ENCODE measurements around the gene C18orf63.

Gene C18orf63

DNA sequence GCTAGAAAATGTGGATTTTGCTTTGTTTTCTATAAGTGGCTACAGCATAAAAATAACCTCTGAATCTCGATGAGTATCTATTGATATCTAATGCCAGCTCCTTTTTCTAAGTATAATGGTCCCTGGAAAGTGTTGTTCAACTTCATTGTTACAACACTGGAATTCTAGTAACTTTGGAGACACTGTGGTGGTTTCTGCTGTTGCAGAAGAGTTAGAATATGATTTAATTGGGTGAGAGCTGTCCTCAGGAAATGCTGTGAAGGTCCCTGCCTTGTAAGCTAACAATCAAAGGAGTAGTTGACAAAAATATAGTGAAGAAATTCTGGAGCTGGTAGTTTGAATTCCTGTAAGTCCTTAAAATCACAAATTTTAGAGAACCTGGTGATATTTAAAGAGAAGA lies 62.1 kb downstream of the C18orf63 start:
- DNase-seq (ENCODE audit: low read depth) = no peak

DNA sequence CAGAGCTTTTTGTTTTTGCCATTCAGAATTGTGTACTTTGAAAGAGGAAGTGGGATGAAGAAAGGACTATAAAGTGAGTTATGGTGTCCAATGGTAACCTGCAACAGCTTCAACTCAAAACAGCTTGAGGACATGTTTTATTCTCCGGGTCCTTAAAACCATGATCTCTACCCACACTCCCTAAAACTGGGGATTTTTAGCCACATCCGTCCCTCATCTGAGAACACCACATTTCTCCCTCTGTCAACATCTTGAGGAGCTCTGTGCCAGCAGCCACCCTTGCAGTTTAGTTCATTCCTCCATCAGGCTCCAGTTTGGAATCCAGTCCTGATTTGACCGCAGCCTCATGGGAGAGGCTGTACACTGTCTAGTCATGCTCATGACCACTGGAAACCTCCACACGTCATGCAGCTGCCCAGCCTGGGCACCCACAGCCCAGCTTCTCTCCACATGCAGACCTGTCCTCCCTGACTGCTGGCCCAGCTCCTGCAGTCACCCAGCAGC lies 62.6 kb downstream of the C18orf63 start:
- DNase-seq (ENCODE audit: low read depth) = no peak

DNA sequence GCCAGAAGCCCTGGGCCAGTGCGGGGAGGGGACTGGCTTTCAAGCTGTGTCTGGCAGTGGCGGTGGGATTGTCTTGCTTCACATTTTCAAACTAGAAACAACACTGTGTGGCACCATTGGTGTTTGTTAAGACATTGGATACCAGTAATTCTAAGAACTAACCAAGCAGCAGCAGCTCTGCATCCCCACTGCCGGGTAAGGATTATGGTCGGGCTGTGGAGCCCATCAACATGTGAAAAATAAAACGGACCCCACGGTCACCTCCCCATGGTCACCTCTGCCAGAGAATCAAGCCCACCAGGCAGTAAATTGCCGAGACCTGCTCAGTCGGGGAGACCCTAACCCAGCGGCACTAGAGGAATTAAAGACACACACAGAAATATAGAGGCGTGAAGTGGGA lies 65.3 kb downstream of the C18orf63 start:
- DNase-seq (ENCODE audit: low read depth) = no peak

DNA sequence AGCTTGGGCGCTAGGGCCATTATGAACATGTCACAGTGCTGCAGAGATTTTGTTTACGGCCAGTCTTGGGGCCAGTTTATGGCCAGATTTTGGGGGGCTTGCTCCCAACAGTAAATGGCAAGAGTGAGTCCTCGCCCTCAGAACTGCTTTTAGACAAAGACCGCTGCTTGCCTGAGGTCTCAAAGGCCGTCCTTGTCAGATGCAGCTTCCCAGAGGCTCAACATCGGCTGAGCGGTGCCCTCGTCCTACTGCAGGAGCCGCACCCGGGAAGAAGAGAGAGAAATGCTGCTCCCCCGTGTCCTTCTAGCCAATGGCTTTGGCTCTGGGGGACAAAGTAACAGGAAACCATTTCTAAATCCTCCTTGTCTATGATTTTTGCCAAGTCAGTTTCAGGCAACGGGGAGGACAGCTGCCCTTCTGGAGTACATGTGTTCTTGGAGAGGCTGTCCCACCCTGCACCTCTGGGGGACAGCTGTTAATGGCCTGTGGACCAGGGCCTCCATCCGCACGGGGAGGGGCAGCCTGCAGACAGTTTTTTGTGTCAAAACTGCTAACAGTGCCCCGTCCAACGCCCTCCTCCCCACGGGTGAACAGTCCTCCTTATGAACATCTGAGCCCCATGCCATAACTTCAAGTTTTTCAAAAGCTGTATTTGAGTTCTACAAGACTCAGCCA lies 66.1 kb downstream of the C18orf63 start:
- no peak for DNase-seq (ENCODE audit: low read depth)

DNA sequence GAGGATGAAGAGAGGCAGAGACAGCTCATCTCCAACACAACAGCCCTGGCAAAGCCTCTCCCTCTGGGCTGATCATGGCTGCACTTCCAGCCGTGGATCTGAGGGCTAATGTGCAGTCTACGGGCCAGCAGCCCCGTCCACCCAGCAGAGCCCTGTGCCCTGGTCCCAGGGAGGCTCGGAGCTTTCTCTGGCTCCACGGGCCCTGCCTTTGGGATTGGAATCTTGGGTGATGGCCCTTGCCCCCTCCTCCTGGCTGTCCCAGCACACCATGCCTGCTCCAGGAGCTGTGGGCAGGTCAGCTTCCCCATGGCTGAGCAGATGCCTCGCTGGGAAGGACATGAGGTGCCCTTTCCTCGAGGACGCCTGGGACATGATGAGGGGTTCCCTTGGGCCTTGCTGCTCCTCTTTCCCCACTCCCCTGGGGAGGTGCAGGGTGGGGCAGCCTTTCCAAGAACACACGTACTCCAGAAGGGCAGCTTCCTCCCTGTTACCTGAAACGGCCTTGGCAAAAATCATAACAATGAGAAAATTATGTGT lies 66.9 kb downstream of the C18orf63 start:
- no peak for DNase-seq (ENCODE audit: low read depth)

DNA sequence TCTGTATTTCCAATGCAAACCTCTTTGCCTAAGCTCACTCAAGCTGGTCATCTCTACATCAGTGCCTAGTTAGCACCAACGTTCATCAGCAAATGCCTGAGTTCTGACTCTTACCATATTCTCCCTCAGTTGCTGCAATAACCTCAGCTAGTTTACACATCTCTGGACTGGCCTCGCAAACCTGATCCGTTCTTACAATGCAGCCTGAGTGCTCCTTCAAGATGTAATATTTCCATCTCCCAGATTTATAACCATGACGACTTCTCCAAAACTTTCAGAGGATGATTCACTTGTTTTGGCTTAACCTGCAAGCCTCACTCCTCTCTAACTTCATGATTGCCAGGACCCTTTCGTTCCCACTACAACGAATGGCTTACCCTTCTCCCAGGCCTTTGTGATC lies 71.7 kb downstream of the C18orf63 start:
- no peak for DNase-seq (ENCODE audit: low read depth)

DNA sequence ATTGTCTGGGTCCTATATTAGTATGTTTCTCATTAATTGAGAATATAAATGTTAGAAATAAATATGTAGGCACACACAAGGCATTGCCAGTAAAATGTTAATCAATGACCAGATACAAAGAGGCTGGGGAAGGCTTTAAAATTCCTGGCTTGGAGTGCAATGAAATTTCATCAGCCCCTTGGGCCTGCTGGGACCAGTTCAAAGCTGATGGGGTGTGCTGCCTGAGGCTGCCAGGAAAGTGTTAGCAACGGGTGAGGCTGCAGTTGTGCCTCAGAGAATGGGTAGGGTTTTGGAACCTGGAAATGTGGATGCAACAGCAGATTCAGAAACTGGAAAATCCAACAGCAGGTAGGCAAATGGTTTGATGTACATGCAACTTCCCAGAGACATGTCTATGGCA lies 72.6 kb downstream of the C18orf63 start:
- no peak for DNase-seq (ENCODE audit: low read depth)

DNA sequence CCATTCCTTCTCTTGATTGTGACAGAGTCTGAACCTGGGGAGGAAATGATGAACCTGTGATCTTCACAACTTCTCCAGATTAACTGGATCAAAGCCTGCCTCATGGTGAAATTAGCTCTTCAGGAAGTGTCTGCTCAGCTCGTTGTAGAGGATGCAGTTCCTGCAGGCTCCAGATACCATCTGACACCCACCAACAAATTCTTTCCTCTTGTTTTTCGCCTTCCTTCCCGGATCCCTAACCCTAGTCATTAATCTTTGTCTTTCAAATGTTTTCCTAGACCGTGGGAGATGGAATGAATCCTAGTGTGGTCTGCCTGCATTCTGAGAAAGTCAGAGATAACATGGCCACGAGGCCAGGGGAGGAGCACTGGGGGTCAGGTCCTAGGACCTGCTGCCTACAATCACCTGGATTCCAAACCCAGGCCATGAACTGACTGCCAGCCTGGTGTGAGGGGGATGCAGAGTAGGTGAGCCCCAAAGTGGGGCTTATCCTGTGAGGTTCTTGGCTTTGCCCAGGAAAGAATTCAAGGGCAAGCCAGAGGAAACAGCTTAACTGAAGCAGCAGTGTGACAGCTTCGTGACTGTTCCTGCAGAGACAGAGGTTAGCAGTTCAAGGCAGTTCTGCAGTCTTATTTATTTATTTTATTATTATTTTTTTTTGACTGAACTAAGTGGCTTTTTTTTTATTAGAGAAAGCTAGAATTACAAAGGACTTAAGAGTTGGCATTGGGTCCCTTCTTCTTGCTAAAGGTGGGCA lies 73.7 kb downstream of the C18orf63 start:
- DNase-seq (ENCODE audit: low read depth) = no peak

DNA sequence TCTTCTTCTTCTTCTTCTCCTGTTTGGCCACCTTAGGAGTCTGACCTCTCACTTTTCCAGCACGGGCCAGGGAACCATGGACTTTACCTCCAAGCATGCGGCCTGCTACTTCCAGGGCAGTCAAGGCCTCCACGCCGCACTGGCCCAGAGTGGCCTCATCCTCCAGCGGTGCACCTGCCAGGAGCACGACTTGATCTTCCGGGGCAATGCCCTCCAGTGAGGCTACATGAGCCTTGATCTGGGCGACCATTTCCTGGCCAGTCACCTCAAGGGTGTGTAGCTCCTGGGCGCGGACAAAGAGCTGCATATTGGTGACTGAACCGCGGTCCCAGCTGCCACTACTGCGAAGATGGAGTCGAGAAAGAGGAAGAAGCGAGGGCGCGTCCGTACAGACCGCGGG lies 74.4 kb downstream of the C18orf63 start:
- DNase-seq (ENCODE audit: low read depth) = no peak

DNA sequence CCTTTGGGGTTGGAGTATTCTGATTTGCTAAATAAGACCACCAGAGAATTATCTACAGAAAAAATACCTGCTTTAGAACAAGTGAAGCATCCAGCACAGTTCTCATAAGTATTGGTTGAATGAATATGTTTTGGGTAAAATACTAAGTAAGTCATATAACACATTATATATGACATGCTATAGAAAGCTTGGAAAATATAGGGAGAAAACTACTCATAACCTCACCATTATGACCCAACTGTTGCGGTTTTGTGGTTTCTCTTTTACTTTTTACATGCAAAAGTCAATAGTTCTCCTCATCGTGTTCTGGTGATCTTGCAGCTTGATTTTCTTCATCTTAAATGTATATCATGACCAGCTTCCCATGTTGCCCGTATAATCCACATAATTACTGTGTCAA lies 75.3 kb downstream of the C18orf63 start:
- DNase-seq (ENCODE audit: low read depth) = no peak

DNA sequence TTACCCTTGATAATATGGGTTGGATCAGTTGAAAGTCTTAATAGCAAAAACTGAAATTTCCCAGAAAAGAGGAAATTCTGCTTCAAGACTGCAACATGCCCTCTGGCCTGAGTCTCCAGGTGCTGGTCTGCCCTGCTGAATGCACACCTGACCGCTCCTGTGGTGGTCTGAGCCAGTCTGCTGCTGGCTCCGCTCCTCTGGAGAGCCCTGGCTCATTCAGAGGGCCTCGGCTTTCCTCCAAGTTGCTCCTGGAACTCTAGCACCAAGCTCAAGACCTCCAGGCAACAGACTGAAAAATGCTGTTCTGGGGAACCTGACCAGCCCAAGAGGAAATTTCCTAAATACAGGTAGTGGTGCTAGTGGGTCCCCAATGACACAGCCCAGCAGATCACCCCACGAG lies 76.7 kb downstream of the C18orf63 start:
- DNase-seq (ENCODE audit: low read depth) = no peak

DNA sequence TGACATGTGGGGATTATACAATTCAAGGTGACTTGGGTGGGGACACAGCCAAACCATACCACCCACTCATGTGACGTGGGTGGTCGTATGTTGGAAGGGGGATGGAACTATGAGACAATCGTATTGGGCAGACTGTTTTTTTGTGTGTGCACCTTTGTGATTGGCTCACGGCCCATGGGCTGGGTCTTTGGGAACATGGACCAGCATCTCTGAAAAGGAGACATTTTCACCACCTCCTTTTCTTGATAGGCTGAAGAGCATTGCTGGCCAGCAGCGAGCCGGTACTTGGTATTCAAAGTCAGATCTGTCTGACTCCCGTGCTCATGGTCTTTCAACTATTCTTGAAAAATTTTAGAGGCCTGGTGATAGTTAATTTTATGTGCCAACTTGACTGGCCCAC lies 79.4 kb downstream of the C18orf63 start:
- no peak for DNase-seq (ENCODE audit: low read depth)

DNA sequence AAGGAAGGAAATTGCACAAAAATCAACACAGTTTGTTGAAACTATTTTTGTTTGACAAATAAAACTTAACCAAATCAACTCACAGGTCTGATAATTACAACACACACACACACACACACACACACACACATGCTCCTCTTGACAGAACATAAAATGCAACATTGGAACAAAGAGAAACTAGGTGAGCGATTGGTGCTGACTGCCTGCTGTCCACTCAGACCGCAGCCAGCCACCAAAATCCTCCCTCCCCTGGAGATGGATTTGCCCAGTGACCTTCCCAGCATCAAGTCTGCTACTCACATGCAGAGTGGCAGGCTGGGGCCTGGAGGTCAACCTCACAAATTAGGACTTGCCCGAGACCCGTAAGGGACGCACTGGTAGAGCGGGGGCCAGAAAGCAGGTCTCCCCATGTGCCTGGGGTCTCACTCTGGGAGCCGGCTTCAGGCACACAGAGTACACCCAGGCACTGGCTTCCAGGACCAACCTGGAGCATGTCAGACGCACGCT lies 80.1 kb downstream of the C18orf63 start:
- DNase-seq (ENCODE audit: low read depth) = no peak

DNA sequence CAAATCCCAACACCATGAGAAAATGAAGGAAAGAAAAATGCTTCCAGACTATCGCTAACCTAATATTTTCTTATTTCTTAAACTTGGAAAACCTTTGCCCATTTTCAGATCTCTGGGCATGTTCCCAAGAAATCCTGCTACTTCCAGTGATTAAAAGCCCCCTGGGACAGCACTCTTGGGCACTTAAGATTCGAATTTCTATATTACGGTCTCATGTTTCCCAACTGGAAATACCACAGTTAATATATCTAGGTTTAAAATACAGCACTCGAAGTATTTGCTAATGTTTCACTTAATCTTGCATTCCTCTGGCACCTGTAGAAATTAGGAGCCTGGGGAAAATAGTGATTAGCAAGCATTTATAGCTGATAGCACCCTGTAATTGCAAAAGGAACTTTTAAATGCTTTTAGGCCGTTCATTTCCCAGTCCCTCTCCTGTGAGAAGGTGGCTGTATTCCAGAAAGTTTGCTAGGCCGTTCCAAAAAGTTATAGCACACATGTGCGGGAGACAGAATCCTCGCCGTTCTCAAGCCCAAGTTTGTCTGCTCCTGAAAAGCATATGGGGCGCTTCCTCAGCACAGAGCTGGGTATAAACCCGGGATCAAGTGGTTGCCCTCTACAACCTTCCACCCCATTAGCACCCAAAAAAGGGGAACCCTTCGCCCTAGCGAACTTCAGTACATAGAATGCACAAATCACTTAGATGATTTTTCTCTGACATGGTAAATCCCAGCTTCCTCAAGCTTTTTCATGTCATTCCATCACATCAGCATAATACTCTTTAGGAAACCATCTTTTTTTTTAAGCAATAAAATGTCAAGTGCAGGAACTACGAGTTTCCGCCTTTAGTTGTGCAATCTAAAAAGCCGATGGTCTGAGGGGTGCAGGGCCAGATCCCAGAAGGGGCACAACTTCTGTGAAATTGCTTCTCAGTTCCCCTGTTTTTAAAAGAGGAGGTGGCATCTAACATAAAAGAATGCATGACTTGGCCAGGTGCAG lies 80.8 kb downstream of the C18orf63 start:
- no peak for DNase-seq (ENCODE audit: low read depth)

DNA sequence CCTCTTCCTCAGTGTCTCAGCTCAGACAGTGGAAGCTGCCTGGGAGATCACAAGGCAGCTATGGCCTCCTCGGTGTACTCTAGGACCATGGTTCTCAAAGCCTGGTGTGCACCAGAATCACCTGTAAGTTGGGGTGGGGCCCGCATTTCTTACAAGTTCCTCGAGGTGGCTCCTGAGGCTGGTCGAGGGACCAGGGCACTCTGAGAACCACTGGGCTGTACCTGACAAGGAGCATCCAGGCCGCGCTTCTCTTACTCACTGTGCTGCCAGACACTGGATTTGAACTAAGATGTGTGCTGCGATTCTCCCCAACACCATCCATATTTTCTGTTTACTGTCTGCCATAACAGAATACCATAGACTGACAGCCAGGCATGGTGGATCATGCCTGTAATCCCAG lies 81.9 kb downstream of the C18orf63 start:
- no peak for DNase-seq (ENCODE audit: low read depth)

DNA sequence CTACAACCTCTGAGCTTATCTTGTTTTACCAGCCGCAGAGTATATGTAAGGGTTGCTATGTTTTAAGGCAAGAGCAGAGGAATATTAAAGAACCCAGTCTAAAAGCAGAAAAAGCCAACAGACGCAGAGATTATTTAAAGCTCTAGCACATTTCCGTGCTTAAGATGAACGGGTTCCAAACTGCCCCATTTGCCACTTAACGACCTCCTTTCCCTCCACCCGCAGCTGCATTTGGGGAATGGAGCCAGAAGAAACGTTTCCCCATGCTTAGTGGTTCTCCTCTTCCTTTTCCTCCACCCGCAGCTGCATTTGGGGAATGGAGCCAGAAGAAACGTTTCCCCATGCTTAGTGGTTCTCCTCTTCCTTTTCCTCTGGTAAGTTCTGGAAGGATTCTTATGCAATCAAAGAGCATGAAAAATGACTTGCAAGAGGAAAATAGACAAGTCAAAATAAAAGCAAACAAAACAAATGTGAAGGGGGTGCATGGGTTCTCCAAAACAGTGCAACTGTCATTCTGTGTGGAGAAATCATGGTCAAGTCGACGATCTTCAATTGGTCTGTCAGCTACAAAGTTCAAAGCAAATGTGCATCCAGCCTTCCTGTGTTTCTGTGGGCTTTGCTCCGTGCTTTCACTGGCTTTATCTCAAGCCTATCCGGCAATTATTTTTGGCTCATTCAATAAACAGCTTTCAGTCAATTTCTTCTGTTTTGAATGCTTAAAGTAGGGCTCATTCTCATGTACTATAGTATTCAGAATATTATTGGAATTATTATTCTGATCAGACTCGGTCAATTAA lies 83.7 kb downstream of the C18orf63 start:
- no peak for DNase-seq (ENCODE audit: low read depth)

DNA sequence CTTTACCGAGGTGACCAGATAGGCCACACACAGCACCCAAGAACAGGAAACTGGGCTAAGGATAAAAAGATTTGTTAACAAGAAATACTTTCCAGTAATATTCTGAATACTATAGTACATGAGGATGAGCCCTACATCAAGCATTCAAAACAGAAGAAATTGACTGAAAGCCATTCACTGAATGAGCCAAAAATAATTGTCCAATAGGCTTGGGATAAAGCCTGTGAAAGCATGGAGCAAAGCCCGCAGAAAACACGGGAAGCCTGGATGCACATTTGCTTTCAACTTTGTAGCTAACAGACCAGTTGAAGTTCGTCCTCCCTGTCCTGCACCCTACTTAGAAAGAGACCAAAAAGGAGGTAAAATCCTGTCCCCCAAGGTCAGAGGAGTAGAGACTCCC lies 85.2 kb downstream of the C18orf63 start:
- no peak for DNase-seq (ENCODE audit: low read depth)

DNA sequence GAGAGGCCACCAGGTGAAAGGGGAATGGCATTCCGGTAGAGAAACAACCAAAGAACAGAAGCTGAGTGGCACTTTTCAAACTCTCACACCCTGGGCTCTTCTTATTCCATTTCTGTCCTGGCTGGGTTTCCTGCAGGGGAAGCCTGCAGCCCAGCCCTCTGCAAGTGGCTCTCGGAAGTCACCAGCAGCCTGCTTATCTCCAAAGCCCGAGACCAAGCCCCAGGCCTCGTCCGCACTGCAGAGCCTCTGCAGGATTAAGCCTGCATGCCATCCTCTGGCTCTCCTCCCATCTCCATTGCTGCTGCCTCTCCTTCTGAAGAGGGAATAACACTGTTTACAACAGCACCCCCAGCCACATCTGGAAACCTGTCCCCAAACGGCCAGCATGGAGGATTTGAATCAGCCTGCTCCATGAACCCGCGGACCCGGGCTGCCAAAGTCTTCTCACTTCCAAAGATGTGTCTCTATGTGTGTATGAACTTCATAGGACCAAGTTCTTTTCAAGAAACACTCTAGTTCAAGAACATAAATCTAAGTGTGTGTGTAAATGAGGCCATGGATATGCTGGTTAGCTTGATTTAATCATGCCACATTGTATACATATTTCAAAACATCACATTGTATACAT lies 87.3 kb downstream of the C18orf63 start:
- no peak for DNase-seq (ENCODE audit: low read depth)

DNA sequence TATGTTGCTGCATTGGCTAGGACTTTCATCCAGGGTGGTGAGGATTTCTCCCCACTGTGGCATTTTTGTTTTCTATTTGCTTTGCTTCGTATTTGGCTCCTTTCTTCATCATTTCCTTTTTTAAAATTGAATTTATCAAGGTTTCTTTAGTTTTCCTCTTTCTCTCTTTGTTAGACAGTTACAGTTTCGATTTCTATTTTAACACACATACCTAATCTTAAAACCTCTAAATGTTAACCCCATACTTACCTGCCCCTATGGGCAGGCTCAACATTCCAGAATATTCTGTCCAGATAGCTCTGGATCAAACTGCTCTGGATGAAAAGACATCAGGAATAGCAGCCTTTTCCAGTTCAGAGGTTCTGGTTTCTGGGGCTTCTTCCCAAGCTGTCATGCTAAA lies 92.2 kb downstream of the C18orf63 start:
- no peak for DNase-seq (ENCODE audit: low read depth)
